ENCODE data around the gene DCAF12.

The DCAF12 gene

DNA sequence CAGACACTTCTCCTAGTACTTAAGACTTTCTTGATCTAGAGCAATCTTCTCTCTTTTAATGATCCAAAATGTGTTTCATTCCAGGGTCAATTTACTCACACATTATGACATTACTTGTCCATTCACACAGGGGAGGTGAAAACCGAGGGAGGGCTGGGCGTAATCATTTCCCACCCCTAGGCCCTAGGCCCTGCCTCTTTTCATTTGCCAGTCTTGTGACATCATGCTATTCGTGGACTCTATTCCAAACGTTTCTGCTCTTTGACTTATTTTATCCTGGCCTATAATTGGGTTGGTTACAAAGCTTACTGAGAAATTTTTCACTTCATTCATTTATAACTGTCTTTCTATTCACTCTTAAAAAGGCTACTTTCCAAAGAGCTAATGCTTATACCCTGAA lies 2.4 kb downstream of the DCAF12 start:
- TF ChIP-seq, protein P1, sequence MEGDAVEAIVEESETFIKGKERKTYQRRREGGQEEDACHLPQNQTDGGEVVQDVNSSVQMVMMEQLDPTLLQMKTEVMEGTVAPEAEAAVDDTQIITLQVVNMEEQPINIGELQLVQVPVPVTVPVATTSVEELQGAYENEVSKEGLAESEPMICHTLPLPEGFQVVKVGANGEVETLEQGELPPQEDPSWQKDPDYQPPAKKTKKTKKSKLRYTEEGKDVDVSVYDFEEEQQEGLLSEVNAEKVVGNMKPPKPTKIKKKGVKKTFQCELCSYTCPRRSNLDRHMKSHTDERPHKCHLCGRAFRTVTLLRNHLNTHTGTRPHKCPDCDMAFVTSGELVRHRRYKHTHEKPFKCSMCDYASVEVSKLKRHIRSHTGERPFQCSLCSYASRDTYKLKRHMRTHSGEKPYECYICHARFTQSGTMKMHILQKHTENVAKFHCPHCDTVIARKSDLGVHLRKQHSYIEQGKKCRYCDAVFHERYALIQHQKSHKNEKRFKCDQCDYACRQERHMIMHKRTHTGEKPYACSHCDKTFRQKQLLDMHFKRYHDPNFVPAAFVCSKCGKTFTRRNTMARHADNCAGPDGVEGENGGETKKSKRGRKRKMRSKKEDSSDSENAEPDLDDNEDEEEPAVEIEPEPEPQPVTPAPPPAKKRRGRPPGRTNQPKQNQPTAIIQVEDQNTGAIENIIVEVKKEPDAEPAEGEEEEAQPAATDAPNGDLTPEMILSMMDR (conservative IDR thresholded peaks at IDR 0.05; ENCODE audit: low read length) = no peak
- TF ChIP-seq EZH2phosphoT487 (IDR thresholded peaks at IDR 0.05; ENCODE audit: borderline replicate concordance) = no peak
- Histone ChIP-seq H3K79me2 (ENCODE audit: insufficient read depth, low read length) (peaks cover 73% of the 10 kb centered on the region), H3F3A (ENCODE audit: low read depth) (peaks cover 8% of the 10 kb centered on the region; the same call in 1 of the 2 replicates), H3K27me3 (ENCODE audit: insufficient read depth, low read length, poor library complexity, severe bottlenecking) (no peaks in the 10 kb centered on the region), H3K4me2 (ENCODE audit: low read depth, low read length, poor library complexity, severe bottlenecking) (peak overlapping the region; percentile 97), H3K4me1 (ENCODE audit: insufficient read depth, low read length, poor library complexity, severe bottlenecking) (peaks cover 52% of the 10 kb centered on the region), H3K36me3 (ENCODE audit: insufficient read depth, low read length) (peaks cover 14% of the 10 kb centered on the region; the same call in 1 of the 2 replicates), H3K9ac (ENCODE audit: low read depth, low read length, poor library complexity, severe bottlenecking) (peak overlapping the region; percentile 94), H3K9me3 (ENCODE audit: insufficient read depth, low read depth, low read length) (no peaks in the 10 kb centered on the region), H3K4me3 (ENCODE audit: low read length, poor library complexity, severe bottlenecking) (peak overlapping the region; percentile 94), H3K9me2 (replicated peaks; ENCODE audit: low read depth, low read length) (no peaks in the 10 kb centered on the region), H4K20me1 (ENCODE audit: insufficient read depth, low read length, poor library complexity, severe bottlenecking) (peaks cover 68% of the 10 kb centered on the region), H2AFZ (ENCODE audit: low read length) (no peak overlapping the region)

DNA sequence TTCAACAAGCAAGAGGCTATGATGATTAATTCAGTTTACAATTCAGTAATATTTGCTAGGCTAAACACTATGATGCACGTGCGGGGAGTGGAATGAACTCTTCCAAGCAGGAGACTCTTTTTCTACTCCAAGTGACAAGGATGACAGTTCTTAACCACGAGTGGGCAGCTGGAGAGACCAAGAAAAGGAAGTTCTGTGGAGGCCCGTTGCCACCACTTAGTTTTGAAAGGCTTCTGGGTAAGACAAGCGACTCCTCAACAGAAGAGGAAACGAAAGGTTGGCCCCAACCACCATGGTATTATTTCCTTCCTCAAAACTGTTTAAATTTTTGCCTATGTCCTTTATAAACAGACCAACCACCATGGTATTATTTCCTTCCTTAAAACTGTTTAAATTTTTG lies 2.8 kb downstream of the DCAF12 start:
- Histone ChIP-seq H3K4me3 (ENCODE audit: low read length, poor library complexity, severe bottlenecking) (peak overlapping the region; percentile 94), H3K4me2 (ENCODE audit: low read depth, low read length, poor library complexity, severe bottlenecking) (peak overlapping the region; percentile 97), H4K20me1 (ENCODE audit: insufficient read depth, low read length, poor library complexity, severe bottlenecking) (peaks cover 72% of the 10 kb centered on the region), H3K36me3 (ENCODE audit: insufficient read depth, low read length) (peaks cover 18% of the 10 kb centered on the region; the same call in 1 of the 2 replicates), H3F3A (ENCODE audit: low read depth) (peaks cover 8% of the 10 kb centered on the region; the same call in 1 of the 2 replicates), H3K9ac (ENCODE audit: low read depth, low read length, poor library complexity, severe bottlenecking) (peak overlapping the region; percentile 94), H3K9me2 (replicated peaks; ENCODE audit: low read depth, low read length) (no peaks in the 10 kb centered on the region), H3K9me3 (ENCODE audit: insufficient read depth, low read depth, low read length) (no peaks in the 10 kb centered on the region), H3K4me1 (ENCODE audit: insufficient read depth, low read length, poor library complexity, severe bottlenecking) (peaks cover 52% of the 10 kb centered on the region), H3K27me3 (ENCODE audit: insufficient read depth, low read length, poor library complexity, severe bottlenecking) (no peaks in the 10 kb centered on the region), H3K79me2 (ENCODE audit: insufficient read depth, low read length) (peaks cover 77% of the 10 kb centered on the region), H2AFZ (ENCODE audit: low read length) (no peak overlapping the region)
- TF ChIP-seq, protein P1 (conservative IDR thresholded peaks at IDR 0.05; ENCODE audit: low read length) = no peak
- TF ChIP-seq EZH2phosphoT487 (IDR thresholded peaks at IDR 0.05; ENCODE audit: borderline replicate concordance) = no peak

DNA sequence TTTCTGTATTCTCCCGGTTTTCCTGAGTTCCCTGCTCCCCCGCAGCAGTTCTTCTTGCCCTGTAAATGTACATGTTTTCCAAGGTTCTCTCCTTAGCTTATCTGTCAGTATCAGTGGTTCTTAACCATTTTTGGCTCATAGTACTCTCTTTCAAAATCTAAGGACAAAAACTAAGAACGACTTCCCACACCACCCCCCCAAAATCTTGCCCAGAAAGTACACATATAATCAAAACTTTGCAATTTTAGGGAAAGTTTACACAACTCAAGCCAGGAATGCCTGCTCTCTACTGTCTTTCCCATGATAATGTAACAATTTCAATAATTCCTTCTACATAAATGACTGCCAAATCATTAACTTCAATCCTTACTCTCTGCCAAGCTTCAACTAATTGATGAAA lies 4.5 kb downstream of the DCAF12 start:
- peaks cover 34% of the 10 kb centered on the region; the same call in 1 of the 2 replicates for H3K36me3 ChIP-seq (ENCODE audit: insufficient read depth, low read length)
- no peak for TF ChIP-seq EZH2phosphoT487 (IDR thresholded peaks at IDR 0.05; ENCODE audit: borderline replicate concordance)
- TF ChIP-seq, protein P1 (conservative IDR thresholded peaks at IDR 0.05; ENCODE audit: low read length) = no peak
- no peak overlapping the region for H2AFZ ChIP-seq (ENCODE audit: low read length)
- H3K9me2 ChIP-seq (replicated peaks; ENCODE audit: low read depth, low read length) = no peaks in the 10 kb centered on the region
- peaks cover 8% of the 10 kb centered on the region; the same call in 1 of the 2 replicates for H3F3A ChIP-seq (ENCODE audit: low read depth)
- H4K20me1 ChIP-seq (ENCODE audit: insufficient read depth, low read length, poor library complexity, severe bottlenecking) = peaks cover 76% of the 10 kb centered on the region
- peaks cover 47% of the 10 kb centered on the region for H3K4me1 ChIP-seq (ENCODE audit: insufficient read depth, low read length, poor library complexity, severe bottlenecking)
- peak overlapping the region; percentile 94 for H3K4me3 ChIP-seq (ENCODE audit: low read length, poor library complexity, severe bottlenecking)
- H3K4me2 ChIP-seq (ENCODE audit: low read depth, low read length, poor library complexity, severe bottlenecking) = peak overlapping the region; percentile 97
- H3K27me3 ChIP-seq (ENCODE audit: insufficient read depth, low read length, poor library complexity, severe bottlenecking) = no peaks in the 10 kb centered on the region
- peaks cover 93% of the 10 kb centered on the region for H3K79me2 ChIP-seq (ENCODE audit: insufficient read depth, low read length)
- H3K9ac ChIP-seq (ENCODE audit: low read depth, low read length, poor library complexity, severe bottlenecking) = peak overlapping the region; percentile 94
- H3K9me3 ChIP-seq (ENCODE audit: insufficient read depth, low read depth, low read length) = no peaks in the 10 kb centered on the region
